Fibroblast of skin of abdomen (primary cell): ENCODE results near the gene ABI3BP.

ENCODE experiments used
- DNase-seq: peaks from one replicate; pipeline ENCODE4 v3.0.0-alpha.2; 2013

ABI3BP gene

GRCh38 chr3:100720426-100720825 lies 272.8 kb downstream of the ABI3BP start:
- DNase-seq, result no peak

DNA sequence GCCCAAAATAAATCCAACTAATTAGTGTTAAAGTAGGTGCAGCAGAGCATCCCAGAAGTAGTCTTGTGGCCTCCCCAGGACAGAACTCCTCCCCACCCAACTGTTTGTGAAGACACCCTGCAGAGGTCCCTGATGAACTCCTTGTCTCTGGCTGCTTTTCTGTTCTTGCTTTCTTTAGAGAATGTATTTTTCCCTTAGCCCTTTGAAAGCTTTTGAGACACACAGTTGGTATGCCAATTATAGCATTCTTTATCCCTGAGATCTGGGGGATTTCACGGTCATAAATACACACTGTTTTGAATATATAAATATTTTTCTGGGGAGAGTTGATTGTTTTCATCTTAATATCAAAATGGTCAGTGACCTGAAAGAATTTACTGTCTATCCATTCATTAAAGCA lies 274.1 kb downstream of the ABI3BP start:
- DNase-seq, result no peak

DNA sequence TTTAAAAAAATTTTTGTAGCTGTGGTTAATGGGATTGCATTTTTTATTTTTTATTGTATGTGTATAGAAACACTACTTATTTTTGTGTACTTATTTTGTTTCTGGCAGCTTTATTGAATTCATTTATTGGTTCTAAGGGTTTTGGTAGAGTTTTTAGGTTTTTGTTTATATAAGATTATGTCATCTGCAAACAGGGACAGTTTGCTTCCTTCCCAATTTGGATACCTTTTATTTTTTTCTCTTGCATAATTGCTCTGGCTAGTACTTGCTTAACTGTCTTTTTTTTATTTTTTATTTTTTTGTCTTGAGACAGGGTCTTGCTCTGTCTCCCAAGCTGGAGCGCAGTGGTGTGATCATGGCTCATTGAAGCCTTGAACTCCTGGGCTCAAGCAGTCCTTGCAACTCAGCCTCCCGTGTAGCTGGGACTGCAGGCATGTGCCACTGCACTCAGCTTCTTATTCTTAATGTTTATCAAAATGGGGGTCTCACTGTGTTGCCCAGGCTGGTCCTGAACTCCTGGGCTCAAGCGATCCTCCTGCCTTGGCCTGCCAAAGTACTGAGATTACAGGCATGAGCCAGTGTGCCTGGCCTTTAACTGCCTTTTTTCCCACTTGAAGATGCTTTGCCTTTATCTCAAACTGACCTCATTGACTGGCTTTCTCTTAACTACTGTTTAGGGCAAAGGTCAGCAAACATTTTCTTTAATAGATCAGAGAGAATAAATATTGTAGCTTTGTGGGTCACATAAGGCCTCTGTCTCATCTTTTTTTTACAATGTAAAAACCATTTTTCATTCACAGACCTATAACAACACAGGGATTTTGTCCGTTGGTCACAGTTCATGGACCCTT lies 275.4 kb downstream of the ABI3BP start:
- DNase-seq, result no peak

- DNase-seq, result no peak
Measured at GRCh38 chr3:100717063-100717462, 276.2 kb downstream of the ABI3BP start.

GRCh38 chr3:100715176-100715575 lies 278.0 kb downstream of the ABI3BP start:
- DNase-seq, result no peak

DNA sequence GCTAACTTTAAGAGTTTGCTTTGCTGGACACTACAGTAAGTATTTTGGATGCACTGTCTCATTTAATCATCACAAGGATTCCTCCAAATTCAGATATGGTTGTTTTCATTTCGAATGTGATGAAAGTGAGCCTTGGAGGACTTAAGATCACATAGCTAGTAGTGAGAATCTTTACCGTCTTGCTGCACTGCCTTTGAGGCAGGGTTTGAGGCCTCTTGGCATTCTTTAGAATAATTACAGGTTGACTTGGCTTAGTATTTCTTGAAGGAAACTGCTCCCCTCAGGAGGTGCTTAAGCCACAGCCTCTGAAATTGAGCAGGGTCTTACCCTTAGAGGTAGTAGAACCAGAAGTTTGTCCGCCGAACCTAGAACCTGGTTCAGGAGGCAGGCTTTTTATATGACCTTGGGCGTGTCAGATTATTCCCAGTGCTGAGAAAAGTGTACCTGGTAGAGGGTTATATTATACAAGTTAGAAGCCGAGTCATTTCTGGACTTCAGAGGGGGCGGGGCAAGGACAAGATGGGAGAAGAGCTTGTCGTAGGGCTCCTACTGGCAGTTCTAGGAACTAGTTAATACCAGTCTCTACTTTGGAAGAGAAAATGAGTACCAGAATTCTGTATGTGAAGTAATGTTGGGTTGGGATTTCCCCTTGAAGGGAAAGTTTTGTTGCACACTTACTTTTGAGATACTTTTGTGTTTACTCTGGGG lies 282.8 kb downstream of the ABI3BP start:
- DNase-seq, result peak; percentile 71

DNA sequence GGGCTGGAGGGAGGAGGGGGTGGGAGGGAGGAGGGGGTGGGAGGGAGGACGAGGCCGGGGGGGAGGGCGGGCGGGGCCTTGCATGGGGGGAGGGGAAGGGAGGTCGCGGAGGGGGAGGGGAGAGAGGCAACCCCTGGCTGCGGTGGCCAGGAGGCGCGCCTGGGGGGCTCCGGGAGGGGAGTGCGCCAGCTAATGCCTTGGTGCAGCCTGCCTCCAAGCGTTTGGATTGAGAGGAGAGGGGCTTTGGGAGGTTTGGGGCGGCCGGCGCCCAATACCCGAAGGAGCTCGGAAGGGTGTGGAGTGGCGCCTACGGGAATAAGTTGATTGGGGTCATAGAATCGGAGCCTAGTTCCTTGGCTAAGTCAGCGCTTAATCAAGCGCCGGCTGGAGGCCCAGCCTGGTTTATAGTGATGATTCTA lies 283.4 kb downstream of the ABI3BP start:
- peak; percentile 33 for DNase-seq

DNA sequence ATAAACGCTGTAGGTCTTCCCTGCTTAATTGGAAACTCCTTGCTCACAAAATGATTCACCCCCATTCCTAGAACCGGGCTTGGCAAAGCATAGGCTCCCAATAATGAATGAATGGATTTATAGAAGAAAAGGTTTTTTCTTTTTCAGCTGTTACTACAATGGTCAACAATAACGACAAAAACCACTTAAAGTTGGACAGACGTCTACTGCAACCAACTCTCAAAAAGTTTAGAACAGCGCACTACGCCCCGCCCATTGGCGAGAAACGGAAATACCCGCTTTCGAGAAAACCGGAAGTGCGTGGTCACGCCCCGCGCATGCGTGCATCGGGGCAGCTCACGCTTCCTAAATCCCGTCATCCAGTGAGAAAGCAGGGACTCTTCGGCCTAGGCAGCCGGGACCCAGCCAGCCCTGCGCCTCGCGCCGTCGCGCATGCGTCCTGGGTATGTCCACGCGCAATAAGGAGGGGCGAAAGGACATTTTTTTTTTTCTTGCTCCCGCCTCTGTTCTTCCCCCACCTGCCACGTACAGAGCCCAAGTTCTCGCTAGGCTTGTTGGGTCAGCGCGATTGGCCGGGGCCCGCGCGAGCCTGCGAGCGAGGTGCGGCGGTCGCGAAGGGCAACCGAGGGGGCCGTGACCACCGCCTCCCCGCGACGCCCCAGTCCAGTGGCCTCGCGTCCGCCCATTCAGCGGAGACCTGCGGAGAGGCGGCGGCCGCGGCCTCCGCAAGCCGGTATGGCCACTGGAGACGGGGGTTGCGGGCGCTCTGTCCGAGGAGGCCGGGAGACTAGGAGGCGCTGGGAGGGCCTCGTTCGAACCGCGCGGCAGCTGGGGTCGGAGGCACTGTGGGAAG lies 284.0 kb downstream of the ABI3BP start, which contains the start of gene TFG:
TFG (plus strand) TSS at position 506 of the 853 bp plus-strand sequence. CDS start 4,192 bp downstream, outside the sequence.
- DNase-seq, result peak; percentile 99

DNA sequence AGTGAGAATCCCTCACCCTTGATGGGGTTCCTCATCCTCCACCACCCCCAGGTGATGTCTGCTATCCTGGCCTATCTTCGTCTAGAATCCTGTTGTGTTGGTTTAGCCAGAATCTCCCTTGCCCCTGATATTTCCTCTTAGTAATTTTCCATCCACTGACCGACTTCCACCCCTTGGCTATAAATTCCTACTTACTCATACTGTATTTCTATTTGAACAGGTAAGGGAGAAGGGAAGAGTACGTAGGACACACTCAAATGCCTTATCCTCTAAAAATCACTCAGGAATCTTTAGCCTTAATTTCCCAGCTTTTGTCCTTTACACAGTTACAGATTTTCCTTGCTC lies 284.6 kb downstream of the ABI3BP start:
- no peak for DNase-seq

DNA sequence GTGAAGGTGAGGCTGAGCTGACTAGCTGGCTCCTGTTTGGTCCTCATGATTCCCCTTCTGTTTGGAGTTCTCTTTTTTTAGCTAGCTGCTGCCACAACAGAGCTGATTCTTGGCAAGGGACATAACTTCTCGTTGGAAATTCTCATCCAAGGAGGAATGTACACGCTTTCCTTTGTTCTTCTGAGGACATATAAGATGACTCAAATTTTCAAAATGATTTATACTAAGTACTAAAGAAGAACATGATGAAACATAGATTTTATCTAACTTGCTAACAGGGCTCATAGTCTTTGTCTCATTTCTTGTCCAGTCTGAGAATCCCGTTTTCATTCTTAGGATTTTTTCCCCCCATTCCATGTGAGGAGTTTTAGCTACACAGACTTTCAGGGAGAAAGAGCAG lies 286.9 kb downstream of the ABI3BP start:
- peak; percentile 74 for DNase-seq

DNA sequence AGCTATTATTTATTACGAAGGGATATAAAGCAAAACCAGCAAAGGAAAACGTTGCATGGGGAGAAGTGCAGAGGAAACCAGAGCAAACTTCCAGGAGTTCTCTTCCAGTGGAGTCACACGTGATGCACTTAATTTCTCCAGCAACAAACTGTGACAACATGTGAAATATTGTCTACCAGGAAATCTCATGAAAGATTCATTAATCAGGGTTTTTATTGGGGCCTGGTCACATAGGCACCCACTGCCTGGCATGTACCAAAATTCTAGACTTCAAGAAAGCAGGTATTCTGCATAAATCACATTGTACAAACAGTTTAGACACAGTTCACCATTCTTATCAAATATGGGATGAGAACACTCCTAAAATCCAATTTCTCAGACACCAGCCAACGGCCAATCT lies 289.4 kb downstream of the ABI3BP start:
- no peak for DNase-seq

- no peak for DNase-seq
Measured at GRCh38 chr3:100702980-100703345, 290.3 kb downstream of the ABI3BP start.

- no peak for DNase-seq
Measured at GRCh38 chr3:100702082-100702979, 290.9 kb downstream of the ABI3BP start.

- no peak for DNase-seq
Measured at GRCh38 chr3:100700708-100701107, 292.5 kb downstream of the ABI3BP start.
